HepG2 (cell line): ENCODE measurements around the gene KANK3. TPM values are rescaled to one million over a fixed set of nuclear protein-coding genes. Genes with fewer than 3 reads are reported as not detected.

Experiments
- CTCF ChIP-seq: sonication (generic); formaldehyde crosslinking; IDR thresholded peaks from 2 replicates; pipeline ENCODE4 v1.5.0; 2020; ENCODE audit warnings: mild to moderate bottlenecking, missing genetic modification reagents, moderate library complexity
- FOXJ3 ChIP-seq: sonication (generic); formaldehyde crosslinking; IDR thresholded peaks from 2 replicates; pipeline ENCODE4 v1.4.0; 2020; ENCODE audit warnings: missing genetic modification reagents, mild to moderate bottlenecking, borderline replicate concordance
- FOXO1 ChIP-seq: sonication (generic); formaldehyde crosslinking; IDR thresholded peaks from 2 replicates; pipeline ENCODE4 v1.4.0; 2020; ENCODE audit warnings: missing genetic modification reagents
- HDAC1 ChIP-seq: sonication (generic); formaldehyde crosslinking; IDR thresholded peaks from 2 replicates; pipeline ENCODE4 v1.5.1; 2020; ENCODE audit warnings: mild to moderate bottlenecking, missing genetic modification reagents
- HNF1B ChIP-seq: sonication (generic); formaldehyde crosslinking; IDR thresholded peaks from 2 replicates; pipeline ENCODE4 v1.5.1; 2020; ENCODE audit warnings: mild to moderate bottlenecking, moderate library complexity, missing genetic modification reagents
- MIXL1 ChIP-seq: IDR thresholded peaks from 2 replicates; pipeline ENCODE4 v1.6.1; 2016
- MTF1 ChIP-seq: sonication (generic); formaldehyde crosslinking; IDR thresholded peaks from 2 replicates; pipeline ENCODE4 v1.5.0; 2020; ENCODE audit warnings: missing genetic modification reagents
- NFE2L1 ChIP-seq: sonication (generic); formaldehyde crosslinking; IDR thresholded peaks from 2 replicates; pipeline ENCODE4 v1.4.0; 2020; ENCODE audit warnings: missing genetic modification reagents, mild to moderate bottlenecking, borderline replicate concordance
- PCBP2 ChIP-seq: fragments of 200-400 bp; formaldehyde crosslinking; optimal IDR thresholded peaks from 2 replicates; pipeline ENCODE3; 2018; ENCODE audit warnings: low read length, low read depth; ENCODE audit not compliant: poor library complexity, severe bottlenecking
- ZNF142 ChIP-seq: sonication (generic); formaldehyde crosslinking; IDR thresholded peaks from 2 replicates; pipeline ENCODE4 v1.4.0; 2020; ENCODE audit warnings: missing genetic modification reagents
- ZNF432 ChIP-seq: sonication (generic); formaldehyde crosslinking; IDR thresholded peaks from 2 replicates; pipeline ENCODE4 v1.5.0; 2020; ENCODE audit warnings: missing genetic modification reagents, mild to moderate bottlenecking, borderline replicate concordance
- ZNF775 ChIP-seq: sonication (generic); formaldehyde crosslinking; IDR thresholded peaks from 2 replicates; pipeline ENCODE4 v1.4.0; 2020; ENCODE audit warnings: missing genetic modification reagents, mild to moderate bottlenecking, moderate library complexity, borderline replicate concordance
- ZNF776 ChIP-seq: sonication (generic); formaldehyde crosslinking; IDR thresholded peaks from 2 replicates; pipeline ENCODE4 v1.4.0; 2020; ENCODE audit warnings: mild to moderate bottlenecking, missing genetic modification reagents
- polyA plus RNA-seq, 8 experiments: library from polyadenylated mRNA; depleted of rRNA in 3 of 8; stranded (reverse) in 7 of 8; unstranded in 1 of 8; fragments of >200 nt; fragmentation: Illumina TruSeq in 4 of 8; extraction: Trizol in 4 of 8; gene quantifications; 2 replicates each; pipeline versions ENCODE4 v1.2.1 to v1.2.3, GENCODE V29; 2011 to 2016; ENCODE audit warnings: low read depth in 4 of 8, missing spikeins in 1 of 8, mixed read lengths in 1 of 8; ENCODE audit not compliant: insufficient read depth in 1 of 8
- total RNA-seq, 5 experiments: library from RNA; depleted of rRNA; stranded (reverse); fragments of >200 nt; fragmentation: Illumina TruSeq; extraction: Trizol; gene quantifications; 2 replicates each; pipeline ENCODE4 v1.2.3, GENCODE V29; 2016; ENCODE audit warnings: low read depth in 1 of 5
- TF ChIP-seq, protein P1 (sequence below): sonication (generic); formaldehyde crosslinking; IDR thresholded peaks from 2 replicates; pipeline ENCODE4 v1.5.0; 2020; ENCODE audit warnings: missing genetic modification reagents
- TF ChIP-seq, protein P2 (sequence below): sonication (generic); formaldehyde crosslinking; IDR thresholded peaks from 2 replicates; pipeline ENCODE4 v1.9.0; 2021; ENCODE audit warnings: missing genetic modification reagents, borderline replicate concordance

Gene KANK3
- total and polyA plus RNA-seq, 2 of the 13 experiments (the other 11 are each of a cell fraction or from before 2014, with no cell fraction given): 0.15 to 0.20 TPM

GRCh38 chr19:8361921-8362793 lies 19.1 kb upstream of the KANK3 start (continued):
- TF ChIP-seq, protein P1, sequence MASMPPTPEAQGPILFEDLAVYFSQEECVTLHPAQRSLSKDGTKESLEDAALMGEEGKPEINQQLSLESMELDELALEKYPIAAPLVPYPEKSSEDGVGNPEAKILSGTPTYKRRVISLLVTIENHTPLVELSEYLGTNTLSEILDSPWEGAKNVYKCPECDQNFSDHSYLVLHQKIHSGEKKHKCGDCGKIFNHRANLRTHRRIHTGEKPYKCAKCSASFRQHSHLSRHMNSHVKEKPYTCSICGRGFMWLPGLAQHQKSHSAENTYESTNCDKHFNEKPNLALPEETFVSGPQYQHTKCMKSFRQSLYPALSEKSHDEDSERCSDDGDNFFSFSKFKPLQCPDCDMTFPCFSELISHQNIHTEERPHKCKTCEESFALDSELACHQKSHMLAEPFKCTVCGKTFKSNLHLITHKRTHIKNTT (CRISPR knock-in tag): no peak
- TF ChIP-seq ZNF432 (no peak), FOXJ3 (no peak), FOXO1 (CRISPR knock-in tag) (peak; percentile 39; the same call in 1 of the 2 replicates), ZNF775 (no peak), MIXL1 (CRISPR knock-in tag) (no peak), CTCF (CRISPR knock-in tag) (no peak), ZNF142 (CRISPR knock-in tag) (no peak), PCBP2 (no peak), HDAC1 (CRISPR knock-in tag) (peak; percentile 71), HNF1B (CRISPR knock-in tag) (peak; percentile 63), MTF1 (CRISPR knock-in tag) (no peak), ZNF776 (CRISPR knock-in tag) (no peak), NFE2L1 (CRISPR knock-in tag) (no peak)
- TF ChIP-seq, protein P2, sequence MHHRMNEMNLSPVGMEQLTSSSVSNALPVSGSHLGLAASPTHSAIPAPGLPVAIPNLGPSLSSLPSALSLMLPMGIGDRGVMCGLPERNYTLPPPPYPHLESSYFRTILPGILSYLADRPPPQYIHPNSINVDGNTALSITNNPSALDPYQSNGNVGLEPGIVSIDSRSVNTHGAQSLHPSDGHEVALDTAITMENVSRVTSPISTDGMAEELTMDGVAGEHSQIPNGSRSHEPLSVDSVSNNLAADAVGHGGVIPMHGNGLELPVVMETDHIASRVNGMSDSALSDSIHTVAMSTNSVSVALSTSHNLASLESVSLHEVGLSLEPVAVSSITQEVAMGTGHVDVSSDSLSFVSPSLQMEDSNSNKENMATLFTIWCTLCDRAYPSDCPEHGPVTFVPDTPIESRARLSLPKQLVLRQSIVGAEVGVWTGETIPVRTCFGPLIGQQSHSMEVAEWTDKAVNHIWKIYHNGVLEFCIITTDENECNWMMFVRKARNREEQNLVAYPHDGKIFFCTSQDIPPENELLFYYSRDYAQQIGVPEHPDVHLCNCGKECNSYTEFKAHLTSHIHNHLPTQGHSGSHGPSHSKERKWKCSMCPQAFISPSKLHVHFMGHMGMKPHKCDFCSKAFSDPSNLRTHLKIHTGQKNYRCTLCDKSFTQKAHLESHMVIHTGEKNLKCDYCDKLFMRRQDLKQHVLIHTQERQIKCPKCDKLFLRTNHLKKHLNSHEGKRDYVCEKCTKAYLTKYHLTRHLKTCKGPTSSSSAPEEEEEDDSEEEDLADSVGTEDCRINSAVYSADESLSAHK (CRISPR knock-in tag): no peak
